Stimulated activated CD8-positive, alpha-beta memory T cell treated with anti-CD3 and anti-CD28 coated beads, Interleukin-4, amount 100 ng/mL, for 1 hour (primary cell): Measurements from ENCODE around the gene PRIMA1.

Experiments used
- DNase-seq, 2 donors: peaks; one replicate each; pipeline ENCODE4 v3.0.0-alpha.2; 2020; ENCODE audit warnings: low read depth in 2 of 2, low spot score in 1 of 2

The PRIMA1 gene

GRCh38 chr14:93713726-93714405 lies 74.4 kb downstream of the PRIMA1 start:
- no peak for DNase-seq

DNA sequence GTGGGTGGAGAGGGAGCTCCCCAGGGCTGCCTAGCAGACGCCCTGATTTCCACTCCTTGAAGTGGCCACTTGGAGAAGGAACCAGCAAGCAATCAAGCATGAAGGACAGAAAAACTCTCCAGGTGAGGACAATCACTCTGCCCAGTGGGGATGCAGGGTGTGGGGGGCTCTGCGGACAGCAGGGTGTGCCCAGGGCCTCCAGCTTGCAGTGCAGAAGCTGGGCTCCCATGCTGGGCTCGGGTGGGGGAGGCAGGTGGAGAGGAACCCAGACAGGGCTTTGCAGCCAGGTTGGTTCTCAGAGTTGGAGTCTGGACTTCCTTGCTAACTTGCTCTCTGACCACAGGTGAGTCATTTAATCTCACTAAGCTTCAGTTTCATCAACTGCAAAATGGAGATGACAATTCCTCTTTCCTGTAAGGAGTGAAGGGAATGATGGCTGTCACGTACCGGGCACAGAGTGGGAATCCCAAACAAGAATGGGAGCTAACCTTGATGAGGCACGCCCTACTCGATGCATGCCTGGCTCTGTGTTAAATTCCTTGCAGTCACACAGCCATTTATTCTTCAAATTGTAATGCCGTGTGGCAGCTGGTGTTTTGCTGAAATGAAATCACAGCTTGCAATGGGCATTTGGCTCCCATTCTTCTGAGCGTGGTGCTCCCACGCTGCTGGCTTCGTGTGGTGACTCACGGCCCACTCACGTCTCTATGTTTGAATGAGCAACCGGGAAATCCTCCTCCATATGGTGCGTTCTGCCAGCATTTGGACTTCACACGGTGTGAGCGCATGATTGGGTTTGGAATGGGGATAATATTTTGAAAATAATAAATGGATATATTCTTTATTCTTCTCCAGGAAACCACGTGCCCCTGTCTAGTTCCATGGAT lies 75.2 kb downstream of the PRIMA1 start:
- no peak for DNase-seq

- no peak for DNase-seq
Measured at GRCh38 chr14:93712079-93712837, 76.0 kb downstream of the PRIMA1 start.

GRCh38 chr14:93709249-93709648 lies 79.0 kb downstream of the PRIMA1 start:
- DNase-seq, result no peak

DNA sequence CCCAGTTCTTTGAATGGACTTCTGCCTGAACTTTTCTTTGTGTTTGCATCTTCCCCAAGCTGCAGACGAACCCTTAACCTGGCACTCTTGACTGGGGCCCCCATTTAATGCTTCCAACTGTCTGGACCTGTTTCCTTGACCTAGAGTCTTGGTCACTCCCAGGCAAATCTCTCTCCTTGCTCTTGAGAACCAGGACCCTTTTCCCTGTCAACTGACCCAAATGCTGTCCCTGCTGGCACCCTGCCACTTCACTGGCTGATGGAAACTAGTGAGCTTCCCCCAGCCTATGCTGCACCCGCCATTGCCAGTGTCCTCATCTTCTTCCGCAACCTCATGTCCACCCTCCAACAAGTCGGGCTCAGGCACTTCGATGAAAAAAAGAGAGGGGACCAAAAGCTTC lies 79.5 kb downstream of the PRIMA1 start:
- DNase-seq, result no peak

DNA sequence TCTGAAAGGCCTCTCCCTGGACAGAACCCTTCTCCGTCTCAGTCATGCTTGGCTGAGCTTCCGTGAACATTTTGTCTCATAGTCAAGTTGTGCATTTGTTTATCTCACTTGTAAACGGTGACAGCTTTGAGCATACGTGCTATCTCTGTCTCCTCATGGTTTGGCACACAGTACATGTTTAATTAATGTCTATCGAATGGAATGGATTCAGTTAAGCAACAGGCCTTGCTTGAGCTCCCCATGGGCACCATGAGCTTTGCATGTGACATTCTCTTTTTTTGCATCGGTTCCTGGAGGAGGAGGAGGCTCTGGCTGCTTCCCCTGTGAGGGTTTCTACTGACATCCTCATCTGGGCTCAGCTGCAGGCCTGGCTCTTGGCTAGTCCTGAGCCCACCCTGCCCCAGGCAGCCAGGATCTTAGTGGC lies 80.0 kb downstream of the PRIMA1 start:
- no peak for DNase-seq

DNA sequence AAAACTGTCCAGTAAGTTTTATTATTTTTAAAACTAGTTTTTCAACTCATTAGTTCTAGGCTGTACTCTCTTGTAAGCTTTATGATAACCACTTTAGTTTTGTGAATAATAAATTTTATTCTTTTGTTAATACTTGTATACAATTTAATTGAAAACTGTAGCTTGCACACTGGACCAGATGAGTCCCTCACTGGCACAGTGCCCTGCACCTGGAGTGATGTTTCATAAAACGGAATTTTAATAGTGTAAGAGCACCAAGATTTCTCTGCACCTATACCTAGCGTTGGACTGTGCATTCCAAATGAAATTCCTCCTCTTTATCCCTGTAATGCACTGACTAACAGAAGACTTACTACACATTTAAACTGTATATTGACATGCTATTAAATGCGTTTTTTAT lies 80.8 kb downstream of the PRIMA1 start:
- no peak for DNase-seq

GRCh38 chr14:93706360-93706955 lies 81.8 kb downstream of the PRIMA1 start:
- no peak for DNase-seq

DNA sequence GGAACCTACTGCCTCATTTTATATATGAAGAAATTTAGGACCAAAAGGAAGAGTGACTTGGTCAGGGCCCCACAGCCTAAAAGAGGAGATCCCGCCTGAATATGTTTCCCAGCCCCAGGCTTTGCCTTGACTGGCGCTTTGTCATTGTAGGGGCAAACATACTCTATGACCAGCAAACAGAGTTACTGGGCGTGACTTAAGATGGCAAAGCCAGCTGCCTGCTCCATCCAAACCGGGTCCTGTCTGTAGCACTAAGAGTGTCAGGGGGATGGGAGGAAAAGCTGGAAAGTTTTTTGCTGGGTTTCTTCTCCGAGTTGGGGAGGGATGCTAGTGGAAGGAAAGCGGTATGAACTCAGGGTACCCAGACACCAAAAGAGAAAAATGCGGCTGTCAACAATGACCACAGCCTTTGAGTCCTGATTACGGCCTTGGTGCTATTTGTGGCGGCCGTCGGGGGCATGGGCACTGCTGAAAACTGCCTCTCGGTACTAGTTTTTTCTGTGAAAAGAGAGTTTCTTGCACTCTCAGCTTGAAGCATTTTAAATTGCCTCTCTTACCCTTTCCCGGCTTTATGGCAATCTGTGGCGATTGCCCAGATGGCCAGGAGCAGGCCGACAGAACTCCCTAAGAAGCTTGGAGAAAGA lies 82.7 kb downstream of the PRIMA1 start:
- no peak for DNase-seq

GRCh38 chr14:93703941-93704340 lies 84.3 kb downstream of the PRIMA1 start:
- DNase-seq, result no peak

DNA sequence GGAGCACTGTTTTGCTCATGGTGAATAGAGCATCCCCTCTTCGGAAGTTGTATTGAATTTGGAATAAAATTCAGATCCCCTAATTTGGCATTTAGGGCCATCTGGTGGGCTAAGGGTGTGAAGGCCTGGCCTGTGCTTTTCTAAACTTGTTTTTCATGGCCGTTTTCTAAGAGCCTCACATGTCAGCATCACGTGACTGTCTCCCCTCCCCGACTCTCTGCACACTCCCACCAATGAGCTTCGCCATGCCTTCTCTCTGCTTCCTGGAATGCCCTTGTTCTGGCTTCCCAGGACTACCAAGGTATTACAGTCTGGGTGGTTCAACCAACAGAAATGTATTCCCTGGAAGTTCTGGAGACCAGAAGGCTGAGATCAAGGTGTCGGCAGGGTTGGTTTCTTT lies 85.3 kb downstream of the PRIMA1 start:
- DNase-seq, result no peak

- DNase-seq, result no peak
Measured at GRCh38 chr14:93701562-93701961, 86.7 kb downstream of the PRIMA1 start.

GRCh38 chr14:93700928-93701327 lies 87.4 kb downstream of the PRIMA1 start:
- DNase-seq, result no peak

DNA sequence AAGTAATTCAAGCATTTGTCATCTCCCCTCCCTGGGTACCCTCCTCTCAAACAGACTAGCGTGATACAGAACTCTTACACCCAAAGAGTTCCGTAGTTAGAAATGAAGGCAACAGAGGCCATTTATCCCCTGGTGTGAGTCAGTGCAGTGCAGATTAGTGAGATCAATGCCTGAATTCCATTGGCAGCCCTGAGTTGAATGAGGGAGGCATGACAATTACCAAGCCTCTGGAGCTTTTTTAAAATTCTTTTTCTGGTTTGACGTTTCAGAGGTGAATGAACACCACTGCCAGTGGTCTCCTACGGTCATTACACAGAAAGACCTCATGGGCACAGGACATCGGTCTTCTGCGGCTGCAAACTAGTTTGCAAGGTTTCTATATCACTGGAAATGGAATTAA lies 94.4 kb downstream of the PRIMA1 start:
- DNase-seq, result no peak

DNA sequence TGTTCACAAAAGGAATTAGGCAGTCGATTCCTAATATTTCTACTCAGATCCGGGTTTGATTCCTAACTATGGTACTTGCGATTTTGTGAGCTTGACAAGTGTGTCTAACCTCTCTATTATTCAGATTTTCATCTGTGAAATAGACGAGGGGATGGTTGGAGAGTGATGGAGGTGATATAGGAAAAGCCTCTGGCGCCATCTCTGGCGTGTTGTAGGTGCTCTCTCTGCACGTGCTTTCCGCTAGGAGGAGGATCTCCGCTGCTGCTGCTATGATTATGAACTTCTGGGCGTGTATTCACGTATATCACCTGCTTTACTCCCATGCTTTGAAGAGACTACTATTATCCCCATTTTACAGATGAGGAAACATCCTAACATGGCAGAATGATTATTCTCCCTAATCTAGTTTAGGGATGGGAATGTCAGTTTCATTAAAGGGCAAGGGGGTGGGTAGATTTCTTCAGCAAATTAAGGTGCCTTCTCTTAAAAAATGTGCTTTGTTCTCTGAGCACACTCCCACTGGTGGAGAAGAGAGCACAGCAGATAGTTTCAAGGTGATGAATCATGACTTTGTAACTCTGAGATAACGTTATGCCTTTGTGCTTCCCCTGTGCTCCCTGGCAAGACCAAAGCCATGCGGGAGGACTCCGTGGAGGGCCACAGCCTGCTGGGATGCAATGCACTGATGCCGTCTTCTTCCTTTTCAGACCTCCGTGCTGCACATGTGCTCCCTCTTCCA lies 97.1 kb downstream of the PRIMA1 start:
- DNase-seq, result no peak

GRCh38 chr14:93690146-93690545 lies 98.1 kb downstream of the PRIMA1 start:
- DNase-seq, result no peak

GRCh38 chr14:93688820-93689219 lies 99.5 kb downstream of the PRIMA1 start:
- no peak for DNase-seq

- no peak for DNase-seq
Measured at GRCh38 chr14:93688239-93688666, 100.0 kb downstream of the PRIMA1 start.

DNA sequence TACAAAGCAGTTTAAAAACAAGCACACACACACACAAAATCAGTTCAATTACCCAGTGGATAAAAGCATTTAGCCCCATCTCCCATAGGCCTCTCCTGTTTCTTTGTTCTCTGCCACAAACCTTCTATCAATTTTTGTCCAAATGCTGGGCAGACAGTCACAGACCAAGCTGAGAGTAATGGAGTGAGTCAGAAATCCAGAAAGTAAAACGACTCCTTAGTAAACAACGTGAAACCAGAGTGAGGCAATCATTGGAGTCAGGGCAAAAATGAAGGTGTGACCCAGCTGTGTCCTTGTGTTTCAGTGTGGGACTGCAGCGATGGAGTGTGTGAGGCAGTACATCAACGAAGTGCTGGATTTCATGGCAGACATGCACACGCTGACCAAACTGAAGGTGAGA lies 102.0 kb downstream of the PRIMA1 start:
- DNase-seq, result no peak
